G401.6 (cell line): ENCODE results near the gene ALX4.

Source experiments
- FAIRE-seq: peaks from 2 replicates; lab custom pipeline; 2012; peaks lifted over from hg19 to GRCh38; lab: Jason Lieb, UNC

The ALX4 gene

DNA sequence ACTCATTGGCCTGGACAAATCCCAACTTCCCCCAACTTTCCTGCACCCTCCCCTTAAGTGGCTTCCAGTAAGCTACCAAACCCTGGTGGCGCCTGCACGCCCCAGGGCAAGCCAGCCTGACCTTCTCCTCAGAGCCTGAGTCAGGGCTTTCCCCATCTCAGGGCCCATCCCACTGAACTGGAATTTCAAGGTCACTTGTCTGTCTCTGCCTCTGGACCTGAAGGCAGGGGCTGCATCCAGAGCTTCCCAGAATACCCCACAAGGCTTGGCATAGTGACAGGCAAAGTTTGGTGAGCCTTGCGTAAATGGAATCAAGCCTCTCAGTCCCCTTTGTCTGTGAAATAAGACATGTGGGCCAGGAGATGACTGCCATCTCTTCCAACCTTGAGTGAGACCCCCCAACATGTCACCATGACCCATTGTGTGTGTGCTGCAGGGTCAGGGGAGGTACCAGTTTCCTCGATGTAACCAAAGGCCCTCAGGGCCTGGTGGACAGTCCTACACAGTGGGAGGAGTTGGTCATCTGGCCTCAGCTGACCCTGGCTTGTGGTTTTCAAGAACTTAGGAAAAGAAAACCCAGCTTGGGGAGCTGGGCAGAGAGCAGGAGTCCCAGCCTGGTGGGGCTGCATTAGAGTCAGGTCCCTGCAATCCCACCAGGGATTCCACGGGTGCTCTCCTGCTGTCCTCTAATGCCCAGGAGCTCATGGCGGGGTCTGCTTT, 8.9 kb downstream of the ALX4 start:
- FAIRE-seq: no peak

DNA sequence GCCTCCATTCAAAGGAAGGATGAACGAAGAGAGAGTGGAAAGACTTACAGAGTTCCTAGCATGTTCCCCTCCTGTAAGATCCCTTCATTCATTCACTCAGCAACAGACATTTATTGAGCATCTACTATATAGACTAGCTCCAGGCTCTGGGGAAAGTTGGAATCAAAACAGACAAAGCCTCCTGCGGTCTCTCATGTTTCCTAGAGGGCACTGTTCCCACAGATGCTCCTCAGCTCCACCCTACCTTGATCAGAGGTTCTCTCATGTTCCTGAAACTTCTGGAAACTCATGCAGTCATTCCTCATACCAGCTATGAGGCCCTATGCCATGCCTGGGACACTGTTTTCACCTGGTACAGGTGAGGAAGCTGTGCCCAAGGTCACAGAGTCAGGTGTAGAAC, 11.1 kb downstream of the ALX4 start:
- no peak for FAIRE-seq

DNA sequence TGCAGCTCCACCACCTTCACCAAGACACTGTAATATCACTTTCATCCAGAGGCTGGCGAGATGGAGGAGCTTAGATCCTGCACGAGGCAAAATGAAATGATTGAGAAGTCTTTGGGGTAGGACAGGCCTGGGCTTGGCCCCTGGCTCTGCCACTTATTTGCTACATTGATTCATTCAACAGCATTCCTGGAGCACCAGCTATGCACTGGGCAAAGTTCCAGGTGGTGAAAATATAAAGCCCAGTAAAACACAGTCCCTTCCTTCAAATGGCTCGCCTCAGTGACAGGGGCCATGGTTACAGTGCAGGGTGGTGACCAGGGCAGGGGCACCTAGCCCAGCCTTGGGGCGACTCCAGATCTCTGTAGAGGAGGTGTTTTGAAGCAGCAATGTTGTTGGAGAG, 19.7 kb downstream of the ALX4 start:
- no peak for FAIRE-seq

DNA sequence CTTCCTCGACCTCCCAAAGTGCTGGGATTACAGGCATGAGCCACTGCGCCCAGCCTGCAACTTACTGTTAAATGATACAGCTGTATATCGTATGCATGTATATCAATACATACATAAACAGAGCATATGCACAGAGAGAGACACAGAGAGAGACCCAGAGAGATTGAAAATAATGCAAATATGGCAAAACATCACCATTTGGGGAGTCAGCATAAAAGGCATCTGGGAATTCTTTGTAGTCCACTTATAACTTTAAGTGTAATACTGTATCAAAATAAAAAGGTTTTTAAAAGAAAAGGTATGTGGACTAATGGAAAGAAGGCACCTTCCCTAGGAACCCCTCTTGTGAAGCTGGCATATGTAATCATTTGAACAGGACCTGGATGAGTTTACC, 21.8 kb downstream of the ALX4 start:
- FAIRE-seq: no peak

DNA sequence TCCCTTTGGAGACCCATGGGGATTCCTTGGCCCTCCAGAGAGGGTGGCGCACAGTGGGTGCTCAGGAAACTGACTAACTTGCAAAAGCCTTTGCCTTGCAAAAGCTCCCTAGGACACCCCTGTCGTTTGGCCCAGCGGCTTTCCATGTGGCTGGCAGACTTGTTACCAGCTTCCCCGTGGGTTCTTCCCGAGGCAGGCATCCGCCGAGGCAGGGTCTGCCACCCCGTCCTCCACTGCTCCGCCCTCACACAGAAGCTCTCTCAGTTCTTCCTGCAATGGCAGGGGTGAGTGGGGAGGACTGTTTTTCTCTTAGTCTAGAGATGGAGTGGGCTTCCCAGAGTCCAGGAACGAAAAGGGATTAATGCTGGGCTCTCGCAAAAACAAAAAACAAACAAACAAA, 23.0 kb downstream of the ALX4 start:
- FAIRE-seq: no peak

DNA sequence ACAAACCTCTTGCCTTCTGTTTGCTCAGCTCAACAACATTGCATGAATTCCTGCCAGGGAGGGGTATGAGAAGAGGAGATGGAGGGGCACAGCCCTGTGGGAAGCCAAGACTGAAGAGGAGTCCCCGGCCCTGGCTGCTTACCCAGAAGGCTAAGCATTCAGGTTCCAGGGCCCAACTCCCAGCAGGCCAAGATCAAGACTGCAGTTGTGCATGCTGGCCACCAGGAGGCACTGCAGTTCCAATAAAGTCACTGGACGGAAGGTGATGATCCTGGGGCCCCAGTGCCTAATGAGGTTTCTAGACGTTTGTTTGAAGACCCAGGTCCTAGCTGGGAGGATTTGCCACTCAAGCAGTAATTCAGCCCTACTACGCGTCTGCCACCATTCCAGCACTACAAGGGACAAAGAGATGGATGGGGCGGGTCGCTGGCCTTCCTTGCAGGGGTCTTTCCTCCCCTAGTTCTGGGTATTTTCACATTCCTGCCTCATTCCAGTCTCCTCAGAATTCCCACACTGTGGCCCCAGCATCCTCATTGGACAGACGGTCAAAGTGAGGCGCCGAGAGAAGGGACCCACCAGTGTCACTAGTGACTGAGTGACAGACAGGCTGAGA, 23.6 kb downstream of the ALX4 start:
- FAIRE-seq: peak; percentile 91

DNA sequence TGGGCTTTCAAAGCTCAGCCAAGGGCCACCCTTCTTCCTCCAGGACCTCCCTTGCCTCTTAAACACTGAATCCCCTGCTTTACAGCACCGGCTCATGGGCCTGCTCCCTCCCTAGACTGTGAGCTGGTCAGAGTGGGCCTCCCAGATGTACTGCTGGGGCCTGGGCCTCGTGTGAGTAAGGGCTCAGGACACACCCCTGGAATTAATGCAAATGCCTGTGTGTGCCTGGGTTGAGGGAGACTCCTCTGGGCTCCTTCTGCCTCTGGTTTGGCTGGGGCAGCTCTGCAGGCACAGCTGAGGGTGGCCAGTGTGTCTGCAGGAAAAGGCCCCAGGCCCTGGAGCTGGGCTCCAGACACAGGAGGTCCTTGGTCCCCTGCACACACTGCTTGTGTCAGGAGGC, 24.2 kb downstream of the ALX4 start:
- no peak for FAIRE-seq

DNA sequence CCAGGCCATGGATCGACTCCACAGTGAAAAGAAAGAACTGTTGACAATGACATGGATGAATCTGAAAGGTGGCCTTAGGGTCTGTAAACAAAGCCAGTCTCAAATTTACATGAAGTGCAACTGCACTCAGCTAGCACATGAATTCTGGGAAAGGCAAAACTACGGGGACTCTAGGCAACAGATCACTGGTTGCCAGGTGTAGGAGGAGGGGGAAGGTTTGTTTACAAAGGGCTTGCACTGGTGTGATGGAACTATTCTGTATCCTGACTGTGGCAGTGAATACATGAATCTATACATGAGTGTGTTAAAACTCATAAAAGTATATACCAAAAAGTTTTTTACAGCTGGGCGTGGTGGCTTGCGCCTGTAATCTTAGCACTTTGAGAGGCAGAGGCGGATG, 27.3 kb downstream of the ALX4 start:
- no peak for FAIRE-seq

DNA sequence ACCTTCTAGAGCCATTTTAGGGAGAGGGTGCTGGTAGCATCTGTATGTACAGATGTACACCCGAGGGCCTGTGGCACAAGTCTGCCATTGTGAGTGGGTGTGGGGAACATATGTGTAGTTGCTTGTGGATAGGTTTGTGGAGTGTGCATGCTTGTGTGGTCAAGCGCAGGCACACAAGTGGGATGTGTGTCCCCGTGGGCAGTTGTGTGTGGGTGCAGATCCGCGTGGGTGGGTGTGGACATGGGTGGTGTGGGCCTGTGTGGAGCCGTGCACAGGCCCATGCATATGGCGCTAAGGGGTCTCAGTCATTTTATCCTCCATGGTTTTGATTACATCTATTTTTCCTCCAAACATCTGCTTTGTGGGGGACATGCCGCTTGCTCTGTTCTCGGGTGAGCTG, 28.8 kb downstream of the ALX4 start:
- no peak for FAIRE-seq

DNA sequence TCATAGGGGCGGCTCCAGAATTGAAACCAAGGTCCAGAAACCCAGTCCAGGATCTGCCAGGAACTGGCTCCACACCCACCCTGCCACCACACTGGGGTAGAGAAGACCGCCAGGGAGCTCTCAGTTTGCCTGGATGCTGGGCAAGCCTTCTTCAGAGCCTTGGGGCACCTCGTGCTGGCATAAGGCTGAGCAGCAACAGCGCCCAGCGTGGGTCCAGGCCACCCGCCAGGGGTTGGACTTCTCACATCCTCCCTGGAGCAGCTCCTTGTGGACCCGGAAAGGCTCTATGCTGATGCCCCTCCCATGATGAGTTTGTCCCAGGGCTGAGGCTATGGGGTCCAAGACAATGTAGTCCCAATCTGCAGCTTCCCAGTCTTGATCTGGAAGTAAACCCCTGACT, 29.7 kb downstream of the ALX4 start:
- FAIRE-seq: no peak

DNA sequence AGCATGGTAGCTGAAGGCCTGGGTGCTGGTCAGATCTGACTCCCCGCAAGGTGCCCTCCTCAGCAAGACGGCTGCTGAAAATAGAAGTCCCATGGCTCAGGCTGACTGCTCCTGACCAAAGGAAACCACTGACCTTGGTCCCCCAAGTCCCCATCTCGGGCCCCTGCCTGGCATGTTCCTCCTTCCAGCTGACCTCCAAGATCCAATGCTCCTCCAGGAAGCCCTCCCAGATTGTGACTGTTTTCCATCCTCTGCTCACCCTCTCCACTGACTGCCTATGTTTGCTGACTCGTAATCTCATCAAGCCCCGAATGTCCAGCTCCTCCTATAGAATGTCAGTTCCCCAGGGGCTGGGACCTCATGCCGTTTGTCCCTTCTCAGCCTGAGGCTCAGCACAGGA, 30.5 kb downstream of the ALX4 start:
- FAIRE-seq: no peak

DNA sequence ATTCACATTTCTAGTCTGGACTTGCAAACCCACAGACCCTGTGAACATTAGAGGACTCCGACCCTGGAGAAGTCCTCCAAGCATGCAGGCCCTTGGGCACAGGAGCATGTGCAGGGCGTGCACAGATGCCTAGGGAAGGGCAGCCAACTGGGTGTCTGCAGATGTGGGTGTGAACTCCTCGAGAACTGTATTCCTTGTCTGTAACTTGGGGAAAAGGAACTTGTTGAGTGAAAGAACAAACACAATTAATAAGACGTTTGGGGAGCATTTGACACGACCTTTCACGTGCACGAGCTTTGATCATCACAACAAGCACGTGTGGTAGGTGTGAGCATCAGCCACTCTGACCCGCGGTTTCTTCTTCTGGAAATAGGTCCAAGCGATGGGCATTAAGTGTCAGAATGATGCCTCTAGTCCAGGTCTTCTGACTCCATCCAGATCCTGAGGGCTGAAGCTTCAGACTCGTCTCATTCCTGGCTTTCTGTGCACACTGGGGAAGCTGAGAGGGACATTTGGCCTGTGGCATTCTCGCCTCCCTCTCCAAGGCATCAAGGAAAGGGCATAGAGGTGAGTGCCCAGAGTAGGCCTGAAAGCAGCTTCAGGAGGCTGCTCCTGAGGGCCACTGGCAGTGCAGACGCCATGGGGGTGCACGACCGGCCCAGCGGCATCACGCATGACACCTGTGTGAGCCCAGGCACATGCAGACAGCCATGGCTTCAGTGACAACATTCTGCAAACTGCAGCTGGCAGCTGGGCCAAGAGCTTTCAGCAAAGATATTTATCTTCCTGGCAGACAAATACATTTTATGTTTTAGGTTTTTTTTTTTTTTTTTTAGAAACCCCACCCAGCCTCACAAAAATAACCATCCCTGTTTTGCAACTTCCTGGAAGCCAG, 32.5 kb downstream of the ALX4 start:
- FAIRE-seq: no peak

DNA sequence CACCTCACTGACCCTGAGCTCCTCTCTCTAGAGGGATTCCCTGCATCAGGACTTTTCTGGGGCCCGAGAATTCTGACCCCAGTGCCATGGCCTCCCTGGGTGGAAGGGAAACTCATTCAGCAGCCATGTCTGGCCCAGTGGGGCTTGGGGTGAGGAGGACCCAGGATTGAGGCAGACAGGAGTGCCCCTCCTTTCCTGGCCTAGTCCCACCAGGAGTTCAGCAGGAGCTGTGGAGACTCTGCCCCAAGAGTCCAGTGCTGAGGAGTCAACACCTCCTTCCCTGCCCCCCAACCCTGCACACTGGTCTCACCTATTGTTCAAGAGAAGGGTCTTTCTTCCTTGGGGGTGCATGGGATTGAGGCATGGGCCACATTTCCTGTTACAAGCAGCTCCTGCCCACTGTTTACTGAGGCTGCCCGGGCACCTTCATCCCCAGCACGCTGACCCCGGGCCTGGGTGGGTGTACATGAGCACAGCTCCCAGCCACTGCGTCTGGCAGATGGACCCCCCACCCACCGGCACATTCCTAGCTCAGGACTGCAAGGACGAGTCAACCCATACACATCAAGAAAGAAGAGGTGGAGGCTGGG, 33.9 kb downstream of the ALX4 start:
- FAIRE-seq: no peak

DNA sequence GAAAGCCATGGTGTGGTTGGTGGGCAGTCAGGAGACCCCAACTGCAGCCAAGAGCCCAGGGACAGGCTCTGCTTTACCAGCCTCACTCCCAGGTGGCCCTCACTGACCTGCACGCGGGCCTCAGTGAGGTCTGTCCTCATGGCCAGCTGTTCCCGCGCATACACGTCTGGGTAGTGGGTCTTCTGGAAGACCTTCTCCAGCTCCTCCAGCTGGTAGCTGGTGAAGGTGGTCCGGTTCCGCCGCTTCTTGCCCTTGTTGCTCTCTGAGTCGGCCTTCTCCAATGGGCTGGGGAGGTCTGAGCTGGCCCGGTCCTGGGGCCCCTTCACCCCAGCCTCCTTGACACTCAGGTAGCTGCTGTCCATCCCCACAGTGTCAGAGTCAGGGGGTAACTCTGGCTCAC, 34.7 kb downstream of the ALX4 start:
- FAIRE-seq: no peak

DNA sequence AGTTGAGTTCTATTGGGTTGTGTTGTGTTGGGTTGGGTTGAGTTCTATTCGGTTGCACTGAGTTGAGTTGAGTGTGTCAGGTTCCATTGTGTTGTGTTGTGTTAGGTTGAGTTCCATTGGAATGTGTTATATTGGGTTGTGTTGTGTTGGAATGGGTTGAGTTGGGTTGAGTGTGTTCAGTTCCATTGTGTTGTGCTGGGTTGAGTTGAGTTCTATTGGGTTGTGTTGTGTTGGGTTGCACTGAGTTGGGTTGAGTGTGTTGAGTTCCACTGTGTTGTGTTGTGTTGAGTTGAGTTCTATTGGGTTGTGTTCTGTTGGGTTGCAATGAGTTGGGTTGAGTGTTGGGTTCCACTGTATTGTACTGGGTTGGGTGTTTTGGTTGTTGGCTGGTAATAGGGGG, 35.5 kb downstream of the ALX4 start:
- FAIRE-seq: no peak

DNA sequence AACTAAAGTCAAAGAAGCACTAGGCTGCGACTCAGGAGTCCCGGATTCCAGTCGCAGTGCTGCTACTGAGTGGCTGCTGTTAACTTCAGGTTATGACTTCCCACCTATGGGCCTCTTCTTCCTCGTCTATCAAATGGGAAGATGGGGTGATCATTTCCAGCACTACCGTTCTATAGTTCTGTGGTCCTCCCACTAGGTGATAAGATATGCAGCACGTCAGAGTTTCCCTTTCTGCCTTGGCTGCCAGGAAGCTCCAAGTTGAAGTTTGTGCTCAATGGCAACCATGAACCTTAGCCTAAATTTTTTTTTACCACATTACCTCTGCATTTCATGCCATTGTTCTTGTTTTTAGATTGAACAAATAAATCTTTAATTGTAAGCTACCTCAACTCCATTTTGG, 38.7 kb downstream of the ALX4 start:
- no peak for FAIRE-seq

DNA sequence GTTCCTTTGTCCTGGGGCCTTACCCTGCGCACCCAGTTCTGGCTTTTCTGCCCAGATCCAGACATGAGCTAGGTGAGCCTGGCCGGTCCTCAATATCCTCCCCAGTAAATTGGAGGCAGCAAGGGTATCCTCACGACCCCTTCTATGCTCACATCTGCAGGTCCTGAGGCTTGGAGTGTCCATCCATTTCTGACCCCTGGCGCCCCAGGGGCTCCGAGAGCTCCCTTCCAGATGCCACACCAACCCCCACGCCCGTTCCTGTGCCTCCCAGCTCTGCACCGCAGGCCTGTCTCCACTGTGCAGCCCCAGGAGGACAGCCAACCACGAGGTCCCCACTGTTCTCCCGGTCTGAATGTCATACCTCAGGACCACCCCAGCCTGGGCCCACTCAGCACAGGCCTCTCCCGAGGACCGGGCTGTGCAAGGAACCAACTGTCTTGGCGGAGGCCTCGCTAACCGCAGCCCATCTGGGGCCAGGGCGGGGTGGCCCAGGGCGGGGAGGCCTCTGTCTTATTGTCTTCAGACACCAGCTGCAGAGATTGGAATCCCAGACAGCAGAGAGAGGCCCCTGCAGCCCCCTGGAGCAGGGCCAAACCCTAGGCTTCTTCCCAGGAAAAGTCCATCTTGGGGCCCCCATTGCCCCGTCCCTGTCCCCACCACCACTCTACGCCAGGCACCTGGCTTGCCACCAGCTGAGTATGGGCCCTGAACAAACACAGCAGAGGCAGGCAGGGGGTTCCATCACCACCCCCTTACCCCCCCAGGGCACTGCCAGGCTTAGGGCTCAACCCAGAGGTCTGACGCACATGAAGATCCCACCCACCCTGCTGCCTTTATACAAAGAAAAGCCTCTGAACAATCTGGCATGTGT, 39.3 kb downstream of the ALX4 start:
- FAIRE-seq: no peak

DNA sequence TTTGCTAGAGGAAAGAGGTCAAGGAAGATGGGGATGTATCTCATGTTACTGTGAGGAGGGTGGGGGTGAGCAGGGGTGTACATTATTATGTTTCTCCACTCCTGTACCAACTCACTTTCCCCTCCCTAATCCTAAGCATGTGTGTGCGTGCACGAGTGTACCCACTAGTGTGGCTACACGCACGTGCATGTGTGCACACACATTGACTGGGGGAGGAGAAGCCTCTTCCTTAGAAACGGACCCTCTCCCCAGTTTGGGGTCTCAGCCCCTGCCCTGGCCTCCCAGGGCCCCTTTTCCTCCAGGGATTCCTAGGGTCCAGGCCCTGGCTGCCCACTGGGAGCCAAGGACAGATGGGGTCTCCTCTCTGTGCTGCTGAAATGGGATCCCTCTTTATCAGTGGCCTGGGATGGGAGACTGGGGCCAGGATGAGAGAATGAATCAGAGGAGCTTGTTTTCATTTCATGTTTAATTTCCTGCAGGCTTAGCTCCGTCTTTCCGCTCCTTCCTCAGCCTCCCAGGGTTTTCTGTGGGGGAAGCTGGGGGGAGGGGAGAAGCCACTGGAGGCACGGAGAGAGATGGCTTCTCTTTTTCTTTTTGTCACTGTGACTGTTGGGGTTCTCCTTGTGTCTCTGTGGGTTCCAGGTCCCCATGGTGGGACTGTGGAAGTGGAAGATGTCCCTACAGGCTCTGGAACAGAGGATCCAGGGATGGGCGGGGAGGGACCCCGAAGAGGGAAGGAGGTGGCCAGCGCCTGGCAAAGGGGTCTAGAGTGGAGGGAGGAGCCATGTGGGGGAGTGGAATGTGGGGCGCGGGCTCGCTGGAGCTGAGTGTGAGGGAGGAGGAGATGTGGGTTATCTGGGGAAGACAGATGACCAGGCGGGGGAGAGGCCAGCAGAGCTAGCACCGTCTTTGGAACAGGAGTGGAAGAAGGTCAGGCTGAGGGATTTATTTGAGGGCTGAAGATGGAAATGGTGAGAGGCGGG, 40.3 kb downstream of the ALX4 start:
- FAIRE-seq: no peak

DNA sequence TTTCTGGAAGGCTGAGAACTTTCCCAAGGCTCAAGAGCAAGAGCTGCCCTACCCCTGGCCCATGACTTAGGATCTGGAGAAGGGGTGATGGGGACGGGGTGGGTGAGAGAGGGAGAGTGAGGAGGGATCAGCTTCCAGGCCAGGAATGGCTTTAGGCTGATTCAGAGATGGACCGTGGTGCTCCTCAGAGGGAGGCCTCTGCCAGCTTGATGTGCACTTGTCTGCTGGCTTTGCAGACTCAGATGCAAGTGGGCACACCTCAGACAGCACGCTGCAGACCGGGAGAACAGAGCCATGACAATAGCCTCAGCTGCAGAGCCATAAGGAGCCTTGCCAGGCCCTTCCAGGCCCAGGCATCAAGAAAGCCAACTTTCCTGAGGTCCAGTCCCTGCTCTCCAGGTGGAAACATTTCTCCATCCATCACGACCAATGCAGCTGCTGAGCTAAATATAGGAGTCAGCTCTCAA, 41.3 kb downstream of the ALX4 start:
- FAIRE-seq: no peak

DNA sequence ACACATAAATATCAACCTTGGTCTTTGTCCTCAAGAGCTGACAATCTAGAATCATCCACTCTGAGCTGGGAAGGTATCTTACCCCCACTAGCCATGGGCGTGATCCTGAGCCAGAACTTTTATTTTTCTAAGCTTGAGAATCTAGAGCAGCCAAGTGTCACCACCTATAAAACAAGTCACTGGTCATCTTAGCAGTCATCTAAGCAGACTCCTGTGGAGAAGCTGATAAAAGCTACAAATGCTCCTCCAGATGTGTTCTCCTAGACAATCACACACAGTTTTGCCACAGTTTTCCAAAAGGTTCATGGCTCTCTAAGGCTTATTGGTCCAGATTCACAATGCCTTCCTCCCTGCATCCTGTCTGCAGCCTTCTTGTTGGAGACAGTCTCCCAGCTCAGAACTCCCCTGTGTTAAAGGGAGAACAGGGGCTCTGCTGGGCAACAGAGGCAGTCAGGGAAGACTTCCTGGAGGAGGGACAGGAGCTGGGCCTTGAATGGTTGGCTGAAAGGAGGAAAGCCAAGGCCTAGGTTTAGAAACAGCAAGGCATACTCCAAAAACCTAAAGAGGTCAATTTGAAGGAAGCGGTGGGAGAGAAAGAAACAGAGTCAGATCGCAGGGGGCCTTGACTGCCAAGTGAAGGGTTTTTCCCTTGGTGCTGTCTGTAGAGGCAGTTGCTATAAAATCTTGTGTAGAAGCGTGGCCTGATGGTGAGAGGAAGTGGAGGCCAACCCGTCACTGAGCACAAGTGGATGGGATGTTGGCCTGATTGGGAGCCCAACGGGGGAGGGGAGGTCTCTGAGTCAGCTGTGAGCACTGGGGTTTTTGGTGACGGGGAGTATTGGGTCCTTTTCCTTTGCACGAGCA, 42.0 kb downstream of the ALX4 start:
- no peak for FAIRE-seq
